HepG2 (cell line): ENCODE data around the gene UQCR10. TPM values are rescaled to one million over a fixed set of nuclear protein-coding genes. Genes with fewer than 3 reads are reported as not detected.

Experiments used
- ARID4A ChIP-seq: sonication (generic); formaldehyde crosslinking; IDR thresholded peaks from 2 replicates; pipeline ENCODE4 v1.5.0; 2020; ENCODE audit warnings: mild to moderate bottlenecking, missing genetic modification reagents, borderline replicate concordance
- CREB1 ChIP-seq, 2 experiments: fragments of 450-650 bp in 1 of 2; IDR thresholded peaks; 2 replicates each; pipeline ENCODE4 v1.6.1; 2016 to 2017; ENCODE audit warnings: control low read depth in 1 of 2, mild to moderate bottlenecking in 1 of 2, missing compliant biosample characterization in 1 of 2, missing genetic modification characterization in 1 of 2
- MBNL3 ChIP-seq: fragments of 250-450 bp; sonication (Bioruptor Pico); conservative IDR thresholded peaks from 2 replicates; pipeline ENCODE4 v1.8.0; 2022; ENCODE audit warnings: mild to moderate bottlenecking, inconsistent platforms
- MLX ChIP-seq: IDR thresholded peaks from 2 replicates; pipeline ENCODE4 v1.6.1; 2016
- SSRP1 ChIP-seq: IDR thresholded peaks from 2 replicates; pipeline ENCODE4 v1.6.1; 2016; ENCODE audit warnings: control low read depth
- TBX2 ChIP-seq: sonication (generic); formaldehyde crosslinking; IDR thresholded peaks from 2 replicates; pipeline ENCODE4 v1.5.0; 2020; ENCODE audit warnings: missing genetic modification reagents, mild to moderate bottlenecking, borderline replicate concordance
- THRA ChIP-seq: sonication (generic); formaldehyde crosslinking; IDR thresholded peaks from 2 replicates; pipeline ENCODE4 v1.4.0; 2020; ENCODE audit warnings: missing genetic modification reagents, borderline replicate concordance
- TRAFD1 ChIP-seq: sonication (generic); formaldehyde crosslinking; IDR thresholded peaks from 2 replicates; pipeline ENCODE4 v1.5.1; 2020; ENCODE audit warnings: missing genetic modification reagents, mild to moderate bottlenecking, borderline replicate concordance
- ZNF256 ChIP-seq: sonication (generic); formaldehyde crosslinking; conservative IDR thresholded peaks from 2 replicates; pipeline ENCODE4 v1.4.0; 2020; ENCODE audit warnings: missing genetic modification reagents
- ZNF318 ChIP-seq: sonication (generic); formaldehyde crosslinking; IDR thresholded peaks from 2 replicates; pipeline ENCODE4 v1.4.0; 2020; ENCODE audit warnings: mild to moderate bottlenecking, missing genetic modification reagents
- ZNF576 ChIP-seq: sonication (generic); formaldehyde crosslinking; IDR thresholded peaks from 2 replicates; pipeline ENCODE4 v1.4.0; 2020; ENCODE audit warnings: mild to moderate bottlenecking, missing genetic modification reagents
- polyA plus RNA-seq, 8 experiments: library from polyadenylated mRNA; depleted of rRNA in 3 of 8; stranded (reverse) in 7 of 8; unstranded in 1 of 8; fragments of >200 nt; fragmentation: Illumina TruSeq in 4 of 8; extraction: Trizol in 4 of 8; gene quantifications; 2 replicates each; pipeline versions ENCODE4 v1.2.1 to v1.2.3, GENCODE V29; 2011 to 2016; ENCODE audit warnings: low read depth in 4 of 8, missing spikeins in 1 of 8, mixed read lengths in 1 of 8; ENCODE audit not compliant: insufficient read depth in 1 of 8
- total RNA-seq, 5 experiments: library from RNA; depleted of rRNA; stranded (reverse); fragments of >200 nt; fragmentation: Illumina TruSeq; extraction: Trizol; gene quantifications; 2 replicates each; pipeline ENCODE4 v1.2.3, GENCODE V29; 2016; ENCODE audit warnings: low read depth in 1 of 5

UQCR10 gene
- total and polyA plus RNA-seq, 2 of the 13 experiments (the other 11 are each of a cell fraction or from before 2014, with no cell fraction given) = 225 to 232 TPM

- TF ChIP-seq ARID4A (CRISPR knock-in tag) (peak; percentile 15; the same call in 1 of the 2 replicates), ZNF576 (CRISPR knock-in tag) (no peak), SSRP1 (CRISPR knock-in tag) (peak; percentile 70; the same call in 1 of the 2 replicates), MBNL3 (no peak), TBX2 (CRISPR knock-in tag) (peak; percentile 24; the same call in 1 of the 2 replicates), TRAFD1 (CRISPR knock-in tag) (no peak), MLX (CRISPR knock-in tag) (0 out of 2 replicates have a peak, but pooled peaks have one; percentile 28), ZNF256 (CRISPR knock-in tag) (no peak), CREB1 (IDR thresholded peaks at IDR 0.05) (no peak), CREB1 (CRISPR knock-in tag; IDR thresholded peaks at IDR 0.05) (no peak), ZNF318 (CRISPR knock-in tag) (no peak), THRA (CRISPR knock-in tag) (peak; percentile 61; the same call in 1 of the 2 replicates)
Observed at GRCh38 chr22:29799217-29799680, 32.1 kb downstream of the UQCR10 start (continued).
